Omental fat pad (tissue), 4 donors: Measurements from ENCODE around the gene MTG1. TPM values are rescaled to one million over a fixed set of nuclear protein-coding genes. Genes with fewer than 3 reads are reported as not detected.
"Not testable (repeated sequence)": the region's sequence is repeated elsewhere in the genome, so short reads cannot be mapped to it uniquely, and the experiment has no call there.

Experiments
- ATAC-seq: fragments of 150-250 bp; one replicate; pipeline ENCODE4 v1.9.1; 2016; ENCODE audit warnings: mild to moderate bottlenecking, moderate library complexity; ENCODE audit not compliant: low FRiP score
- DNase-seq: peaks from one replicate; pipeline ENCODE4 v3.0.0-alpha.2; 2019; ENCODE audit warnings: low spot score
- total RNA-seq, 4 donors: library from RNA; depleted of rRNA; stranded (reverse); fragments of >200 nt; gene quantifications; one replicate each; pipeline ENCODE4 v1.1.0, GENCODE V29; 2016
- TF ChIP-seq, protein P1 (sequence below), 3 donors: fragments of 450-650 bp; IDR thresholded peaks; one replicate each; pipeline ENCODE4 v1.5.1; 2016 to 2017; ENCODE audit warnings: antibody characterized with exemption in 3 of 3, mild to moderate bottlenecking in 3 of 3, moderate library complexity in 2 of 3

The MTG1 gene
- total RNA-seq, 4 donors from 2014 or later, result 14.6 to 30.9 (median 21.3) TPM

GRCh38 chr10:133412381-133412711 is 18.4 kb downstream of the MTG1 start:
- ATAC-seq (no peak), DNase-seq (no peak)
- TF ChIP-seq, protein P1, sequence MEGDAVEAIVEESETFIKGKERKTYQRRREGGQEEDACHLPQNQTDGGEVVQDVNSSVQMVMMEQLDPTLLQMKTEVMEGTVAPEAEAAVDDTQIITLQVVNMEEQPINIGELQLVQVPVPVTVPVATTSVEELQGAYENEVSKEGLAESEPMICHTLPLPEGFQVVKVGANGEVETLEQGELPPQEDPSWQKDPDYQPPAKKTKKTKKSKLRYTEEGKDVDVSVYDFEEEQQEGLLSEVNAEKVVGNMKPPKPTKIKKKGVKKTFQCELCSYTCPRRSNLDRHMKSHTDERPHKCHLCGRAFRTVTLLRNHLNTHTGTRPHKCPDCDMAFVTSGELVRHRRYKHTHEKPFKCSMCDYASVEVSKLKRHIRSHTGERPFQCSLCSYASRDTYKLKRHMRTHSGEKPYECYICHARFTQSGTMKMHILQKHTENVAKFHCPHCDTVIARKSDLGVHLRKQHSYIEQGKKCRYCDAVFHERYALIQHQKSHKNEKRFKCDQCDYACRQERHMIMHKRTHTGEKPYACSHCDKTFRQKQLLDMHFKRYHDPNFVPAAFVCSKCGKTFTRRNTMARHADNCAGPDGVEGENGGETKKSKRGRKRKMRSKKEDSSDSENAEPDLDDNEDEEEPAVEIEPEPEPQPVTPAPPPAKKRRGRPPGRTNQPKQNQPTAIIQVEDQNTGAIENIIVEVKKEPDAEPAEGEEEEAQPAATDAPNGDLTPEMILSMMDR (IDR thresholded peaks at IDR 0.05), result no peak

DNA sequence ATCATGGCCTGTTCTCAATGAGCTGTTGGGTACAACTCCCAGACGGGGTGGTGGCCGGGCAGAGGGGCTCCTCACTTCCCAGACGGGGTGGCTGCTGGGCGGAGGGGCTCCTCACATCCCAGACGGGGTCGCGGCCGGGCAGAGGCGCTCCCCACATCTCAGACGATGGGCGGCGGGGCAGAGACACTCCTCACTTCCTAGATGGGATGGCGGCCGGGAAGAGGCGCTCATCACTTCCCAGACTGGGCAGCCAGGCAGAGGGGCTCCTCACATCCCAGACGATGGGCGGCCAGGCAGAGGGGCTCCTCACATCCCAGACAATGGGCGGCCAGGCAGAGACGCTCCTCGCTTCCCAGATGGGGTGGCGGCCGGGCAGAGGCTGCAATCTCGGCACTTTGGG is 20.4 kb downstream of the MTG1 start:
- DNase-seq, ATAC-seq: not testable (repeated sequence)

- ATAC-seq (no peak), DNase-seq (no peak)
- TF ChIP-seq, protein P1 (IDR thresholded peaks at IDR 0.05), result no peak
These were observed 21.8 kb downstream of the MTG1 start for GRCh38 chr10:133415752-133416151.

- DNase-seq, result no peak
- TF ChIP-seq, protein P1 (IDR thresholded peaks at IDR 0.05), result no peak
These were observed 24.5 kb downstream of the MTG1 start for GRCh38 chr10:133418289-133418993.

DNA sequence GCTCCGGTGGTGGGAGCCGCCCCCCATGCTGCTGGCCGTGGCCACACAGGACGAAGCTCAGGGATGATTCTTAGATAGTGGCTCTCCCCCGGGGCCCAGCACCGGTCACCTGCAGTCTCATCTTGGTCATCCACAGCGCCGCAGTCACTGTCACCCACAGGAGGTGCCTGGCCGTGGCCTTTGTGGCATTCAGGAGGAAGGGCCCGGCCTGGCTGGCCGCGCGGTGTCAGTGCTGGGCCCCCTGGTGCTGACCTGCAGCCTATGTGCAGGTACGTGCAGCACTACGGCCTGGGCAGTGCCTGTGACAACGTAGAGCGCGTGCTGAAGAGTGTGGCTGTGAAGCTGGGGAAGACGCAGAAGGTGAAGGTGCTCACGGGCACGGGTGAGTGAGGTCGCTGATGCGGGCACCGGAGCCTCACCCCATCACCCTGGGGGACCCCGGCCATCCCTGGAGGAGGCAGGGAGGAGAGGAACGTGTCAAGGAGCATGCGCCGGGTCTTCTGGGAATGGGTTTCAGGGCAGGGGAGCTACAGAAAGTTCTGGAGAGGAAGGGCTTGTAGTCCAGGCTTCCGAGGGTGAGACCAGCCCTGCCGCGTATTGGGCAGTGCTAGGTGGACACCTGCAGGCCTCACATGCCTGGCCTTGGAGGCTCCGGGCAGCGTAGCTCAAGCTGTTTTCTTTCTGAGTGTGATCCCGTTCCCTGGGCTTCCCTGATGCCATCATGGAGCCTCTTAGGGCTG is 25.4 kb downstream of the MTG1 start:
- ATAC-seq, result no peak
- no peak for DNase-seq
- TF ChIP-seq, protein P1 (IDR thresholded peaks at IDR 0.05), result no peak

More at GRCh38 chr10:133418289-133418993, 24.5 kb downstream of the MTG1 start:
- no peak for ATAC-seq

DNA sequence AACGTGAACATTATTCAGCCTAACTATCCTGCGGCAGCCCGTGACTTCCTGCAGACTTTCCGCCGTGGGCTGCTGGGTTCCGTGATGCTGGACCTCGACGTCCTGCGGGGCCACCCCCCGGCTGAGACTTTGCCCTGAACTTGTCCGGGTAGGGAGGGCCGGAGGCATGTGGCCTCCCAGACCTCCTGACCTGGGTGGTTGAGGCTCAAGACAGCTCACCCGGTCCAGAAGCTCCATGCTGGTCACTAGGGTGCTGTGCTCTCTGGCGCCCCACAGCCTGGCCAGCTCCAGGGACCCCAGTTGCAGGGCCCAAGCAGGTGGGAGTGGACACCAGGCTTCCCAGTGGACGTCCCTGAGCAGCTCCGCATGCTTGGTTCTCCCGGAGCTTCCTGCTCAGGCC is 26.1 kb downstream of the MTG1 start:
- TF ChIP-seq, protein P1 (IDR thresholded peaks at IDR 0.05), result no peak
- no peak for ATAC-seq

GRCh38 chr10:133420579-133420978 is 26.6 kb downstream of the MTG1 start:
- TF ChIP-seq, protein P1 (IDR thresholded peaks at IDR 0.05), result no peak
- no peak for DNase-seq
- ATAC-seq, result no peak

More for the DNA sequence above, 26.1 kb downstream of the MTG1 start:
- DNase-seq, result no peak
